Tongue (tissue), 2 donors: ENCODE data around the gene SLC25A43. TPM values are rescaled to one million over a fixed set of nuclear protein-coding genes. Genes with fewer than 3 reads are reported as not detected.
"Not testable (repeated sequence)": the region's sequence is repeated elsewhere in the genome, so short reads cannot be mapped to it uniquely, and the experiment has no call there.

ENCODE experiments used
- DNase-seq: peaks from one replicate; pipeline ENCODE4 v3.0.0-alpha.2; 2015
- total RNA-seq: library from RNA; depleted of rRNA; stranded (reverse); fragments of >200 nt; gene quantifications from one replicate; pipeline ENCODE4 v1.2.3, GENCODE V29; 2014

SLC25A43 gene
- total RNA-seq, 1 donor from 2014 or later = 6.1 TPM

- peak; percentile 92 for DNase-seq
Observed at GRCh38 chrX:119468551-119469312, 69.6 kb downstream of the SLC25A43 start.

- no peak for DNase-seq
Observed at GRCh38 chrX:119469313-119469635, 70.1 kb downstream of the SLC25A43 start.

- DNase-seq = no peak
Observed at GRCh38 chrX:119474615-119475388, 75.7 kb downstream of the SLC25A43 start.

GRCh38 chrX:119475389-119476101 lies 76.4 kb downstream of the SLC25A43 start:
- no peak for DNase-seq

GRCh38 chrX:119477812-119478232 lies 78.7 kb downstream of the SLC25A43 start:
- DNase-seq = no peak

GRCh38 chrX:119478504-119478903 lies 79.4 kb downstream of the SLC25A43 start:
- DNase-seq = no peak

- DNase-seq = no peak
Observed at GRCh38 chrX:119479845-119480244, 80.7 kb downstream of the SLC25A43 start.

- no peak for DNase-seq
Observed at GRCh38 chrX:119481323-119481801, 82.2 kb downstream of the SLC25A43 start.

- no peak for DNase-seq
Observed at GRCh38 chrX:119482041-119482440, 82.9 kb downstream of the SLC25A43 start.

GRCh38 chrX:119482481-119483480 lies 83.6 kb downstream of the SLC25A43 start:
- peak; percentile 51 for DNase-seq

- no peak for DNase-seq
Observed at GRCh38 chrX:119486745-119487144, 87.6 kb downstream of the SLC25A43 start.

GRCh38 chrX:119487766-119488165 lies 88.6 kb downstream of the SLC25A43 start:
- not testable (repeated sequence) for DNase-seq

GRCh38 chrX:119488749-119489148 lies 89.6 kb downstream of the SLC25A43 start:
- DNase-seq = peak; percentile 61

- no peak for DNase-seq
Observed at GRCh38 chrX:119489212-119490074, 90.3 kb downstream of the SLC25A43 start.

GRCh38 chrX:119492463-119492862 lies 93.3 kb downstream of the SLC25A43 start:
- no peak for DNase-seq

GRCh38 chrX:119493851-119494495 lies 94.8 kb downstream of the SLC25A43 start:
- DNase-seq = not testable (repeated sequence)

GRCh38 chrX:119495734-119496726 lies 96.9 kb downstream of the SLC25A43 start:
- no peak for DNase-seq

GRCh38 chrX:119497185-119497584 lies 98.0 kb downstream of the SLC25A43 start:
- no peak for DNase-seq
